HepG2 (cell line): ENCODE results near the gene GLCE. TPM values are rescaled to one million over a fixed set of nuclear protein-coding genes. Genes with fewer than 3 reads are reported as not detected.
A peak's percentile ranks its signal among the peaks of the same experiment; 100 is the strongest.

Experiments used
- ATAD3A ChIP-seq: sonication (generic); formaldehyde crosslinking; IDR thresholded peaks from 2 replicates; pipeline ENCODE4 v1.4.0; 2020; ENCODE audit warnings: missing genetic modification reagents
- ETV6 ChIP-seq: sonication (generic); formaldehyde crosslinking; conservative IDR thresholded peaks from 2 replicates; pipeline ENCODE4 v1.4.0; 2020; ENCODE audit warnings: missing genetic modification reagents
- FOXA1 ChIP-seq, 2 experiments: fragments of 450-650 bp in 1 of 2; sonication (generic) in 1 of 2; formaldehyde crosslinking in 1 of 2; IDR thresholded peaks; 2 replicates each; pipeline versions ENCODE4 v1.4.0 to v1.6.1; 2016 to 2020; ENCODE audit warnings: missing genetic modification reagents in 1 of 2
- FOXO1 ChIP-seq: sonication (generic); formaldehyde crosslinking; IDR thresholded peaks from 2 replicates; pipeline ENCODE4 v1.4.0; 2020; ENCODE audit warnings: missing genetic modification reagents
- FOXO4 ChIP-seq: sonication (generic); formaldehyde crosslinking; conservative IDR thresholded peaks from 2 replicates; pipeline ENCODE4 v1.8.1; 2023; ENCODE audit warnings: missing genetic modification reagents
- HNRNPLL ChIP-seq: fragments of 200-400 bp; formaldehyde crosslinking; IDR thresholded peaks from 2 replicates; pipeline ENCODE4 v1.6.1; 2017; ENCODE audit warnings: mild to moderate bottlenecking, low read depth, low read length; ENCODE audit not compliant: poor library complexity, severe bottlenecking
- JUND ChIP-seq: sonication (generic); formaldehyde crosslinking; IDR thresholded peaks from 2 replicates; pipeline ENCODE4 v1.8.0; 2022; ENCODE audit warnings: mild to moderate bottlenecking, missing genetic modification reagents
- MEF2D ChIP-seq: sonication (generic); formaldehyde crosslinking; IDR thresholded peaks from 2 replicates; pipeline ENCODE4 v1.5.1; 2020; ENCODE audit warnings: mild to moderate bottlenecking, missing genetic modification reagents
- MYNN ChIP-seq: sonication (generic); formaldehyde crosslinking; IDR thresholded peaks from 2 replicates; pipeline ENCODE4 v1.4.0; 2020; ENCODE audit warnings: mild to moderate bottlenecking, low read depth, missing genetic modification reagents
- NCOA1 ChIP-seq: sonication (generic); formaldehyde crosslinking; IDR thresholded peaks from 2 replicates; pipeline ENCODE4 v1.9.0; 2021; ENCODE audit warnings: missing genetic modification reagents
- POLR2AphosphoS2 ChIP-seq: IDR thresholded peaks from 2 replicates; pipeline ENCODE4 v1.6.1; 2011; ENCODE audit warnings: low read depth, low read length, improper control_type of control experiment
- YY1 ChIP-seq: IDR thresholded peaks from 2 replicates; pipeline ENCODE4 v1.6.1; 2011; ENCODE audit warnings: low read length, low read depth, moderate library complexity, mild to moderate bottlenecking; ENCODE audit not compliant: insufficient read depth, insufficient replicate concordance
- ZBTB49 ChIP-seq: sonication (generic); formaldehyde crosslinking; IDR thresholded peaks from 2 replicates; pipeline ENCODE4 v1.4.0; 2020; ENCODE audit warnings: missing genetic modification reagents, borderline replicate concordance
- ZNF333 ChIP-seq: sonication (generic); formaldehyde crosslinking; IDR thresholded peaks from 2 replicates; pipeline ENCODE4 v1.4.0; 2020; ENCODE audit warnings: mild to moderate bottlenecking, missing genetic modification reagents, borderline replicate concordance
- ZNF644 ChIP-seq: IDR thresholded peaks from 2 replicates; pipeline ENCODE4 v1.6.1; 2016; ENCODE audit warnings: low read depth
- ZNF704 ChIP-seq: sonication (generic); formaldehyde crosslinking; IDR thresholded peaks from 2 replicates; pipeline ENCODE4 v1.8.1; 2023; ENCODE audit warnings: mild to moderate bottlenecking, inconsistent platforms, moderate library complexity, missing genetic modification reagents, borderline replicate concordance
- ZNF709 ChIP-seq: sonication (generic); formaldehyde crosslinking; IDR thresholded peaks from 2 replicates; pipeline ENCODE4 v1.5.0; 2020; ENCODE audit warnings: mild to moderate bottlenecking, missing genetic modification reagents
- ZNF713 ChIP-seq: sonication (generic); formaldehyde crosslinking; IDR thresholded peaks from 2 replicates; pipeline ENCODE4 v1.4.0; 2020; ENCODE audit warnings: mild to moderate bottlenecking, missing genetic modification reagents
- ZNF790 ChIP-seq: sonication (generic); formaldehyde crosslinking; IDR thresholded peaks from 2 replicates; pipeline ENCODE4 v1.8.0; 2022; ENCODE audit warnings: missing genetic modification reagents, mild to moderate bottlenecking, borderline replicate concordance
- ZNF800 ChIP-seq: sonication (generic); formaldehyde crosslinking; IDR thresholded peaks from 2 replicates; pipeline ENCODE4 v1.4.0; 2020; ENCODE audit warnings: missing genetic modification reagents
- polyA plus RNA-seq, 8 experiments: library from polyadenylated mRNA; depleted of rRNA in 3 of 8; stranded (reverse) in 7 of 8; unstranded in 1 of 8; fragments of >200 nt; fragmentation: Illumina TruSeq in 4 of 8; extraction: Trizol in 4 of 8; gene quantifications; 2 replicates each; pipeline versions ENCODE4 v1.2.1 to v1.2.3, GENCODE V29; 2011 to 2016; ENCODE audit warnings: low read depth in 4 of 8, missing spikeins in 1 of 8, mixed read lengths in 1 of 8; ENCODE audit not compliant: insufficient read depth in 1 of 8
- total RNA-seq, 5 experiments: library from RNA; depleted of rRNA; stranded (reverse); fragments of >200 nt; fragmentation: Illumina TruSeq; extraction: Trizol; gene quantifications; 2 replicates each; pipeline ENCODE4 v1.2.3, GENCODE V29; 2016; ENCODE audit warnings: low read depth in 1 of 5

GLCE gene
- total and polyA plus RNA-seq, 2 of the 13 experiments (the other 11 are each of a cell fraction or from before 2014, with no cell fraction given): 12.9 to 23.4 TPM

GRCh38 chr15:69224383-69224782 is 63.9 kb downstream of the GLCE start (continued):
- TF ChIP-seq ZNF704 (CRISPR knock-in tag): no peak
- TF ChIP-seq JUND (CRISPR knock-in tag): no peak
- TF ChIP-seq MEF2D (CRISPR knock-in tag): peak; percentile 80
- TF ChIP-seq ZNF709 (CRISPR knock-in tag): no peak
- TF ChIP-seq ATAD3A: no peak
- no peak for TF ChIP-seq ZNF713 (CRISPR knock-in tag)
- TF ChIP-seq POLR2AphosphoS2: no peak
- peak; percentile 72 for TF ChIP-seq YY1
- TF ChIP-seq NCOA1 (CRISPR knock-in tag): 0 out of 2 replicates have a peak, but pooled peaks have one; percentile 64
- peak; percentile 93 for TF ChIP-seq FOXO1
- no peak for TF ChIP-seq ETV6 (CRISPR knock-in tag)
- TF ChIP-seq HNRNPLL: no peak
- TF ChIP-seq ZNF790 (CRISPR knock-in tag): no peak
- peak; percentile 80 for TF ChIP-seq ZNF644 (CRISPR knock-in tag)
- TF ChIP-seq MYNN: no peak
- no peak for TF ChIP-seq ZNF333 (CRISPR knock-in tag)
- TF ChIP-seq ZBTB49 (CRISPR knock-in tag): no peak
- TF ChIP-seq FOXO4 (CRISPR knock-in tag): no peak
- TF ChIP-seq ZNF800 (CRISPR knock-in tag): no peak
- no peak for TF ChIP-seq FOXA1 (IDR thresholded peaks at IDR 0.05)
- TF ChIP-seq FOXA1 (CRISPR knock-in tag; IDR thresholded peaks at IDR 0.05): peak; percentile 47
